Neural cell (in vitro differentiated cells): Measurements from ENCODE around the gene SHB. TPM values are rescaled to one million over a fixed set of nuclear protein-coding genes. Genes with fewer than 3 reads are reported as not detected.

ENCODE experiments used
- H2AFZ ChIP-seq: fragments of 200-600, 300-800 bp; sonication (generic), shearing (Covaris generic); 2 replicates; pipeline ENCODE4 v1.6.0; 2014; ENCODE audit warnings: low read depth, mild to moderate bottlenecking, antibody characterized with exemption, low read length, moderate library complexity
- H3F3A ChIP-seq: fragments of 200-600 bp; shearing (Covaris generic); 2 replicates; pipeline ENCODE4 v1.6.1; 2016; ENCODE audit warnings: mild to moderate bottlenecking, moderate library complexity, mixed read lengths, antibody characterized with exemption, low read length; ENCODE audit not compliant: insufficient read depth, poor library complexity, severe bottlenecking
- H3K27ac ChIP-seq: fragments of 200-600, 300-800 bp; sonication (generic), shearing (Covaris generic); 2 replicates; pipeline ENCODE4 v1.5.1; 2014; ENCODE audit warnings: mild to moderate bottlenecking, low read length, moderate library complexity
- H3K27me3 ChIP-seq: fragments of 300-800, 200-600 bp; sonication (generic), shearing (Covaris generic); 2 replicates; pipeline ENCODE4 v1.6.0; 2014; ENCODE audit warnings: mild to moderate bottlenecking, low read depth, low read length, moderate library complexity; ENCODE audit not compliant: insufficient read depth
- H3K36me3 ChIP-seq: fragments of 300-800, 200-600 bp; sonication (generic), shearing (Covaris generic); 2 replicates; pipeline ENCODE4 v1.5.1; 2014; ENCODE audit warnings: mild to moderate bottlenecking, antibody characterized with exemption, low read length, moderate library complexity; ENCODE audit not compliant: insufficient read depth
- H3K4me2 ChIP-seq: fragments of 300-800, 200-600 bp; sonication (generic), shearing (Covaris generic); 2 replicates; pipeline ENCODE4 v1.6.0; 2014; ENCODE audit warnings: mild to moderate bottlenecking, low read length
- H3K4me3 ChIP-seq: fragments of 300-800, 200-600 bp; sonication (generic), shearing (Covaris generic); 2 replicates; pipeline ENCODE4 v1.5.1; 2014; ENCODE audit warnings: mild to moderate bottlenecking, low read length, moderate library complexity
- H3K79me2 ChIP-seq: fragments of 200-600 bp; shearing (Covaris generic); replicated peaks from 2 replicates; pipeline ENCODE4 v1.6.0; 2014; ENCODE audit warnings: mild to moderate bottlenecking, low read length, moderate library complexity; ENCODE audit not compliant: insufficient read depth
- H3K9ac ChIP-seq: fragments of 300-800, 200-600 bp; sonication (generic), shearing (Covaris generic); 2 replicates; pipeline ENCODE4 v1.6.1; 2016; ENCODE audit warnings: mild to moderate bottlenecking, low read length, mixed read lengths
- H3K9me2 ChIP-seq: fragments of 200-600 bp; shearing (Covaris generic); 2 replicates; pipeline ENCODE4 v1.6.1; 2016; ENCODE audit warnings: mild to moderate bottlenecking, low read length, mixed read lengths; ENCODE audit not compliant: insufficient read depth
- H3K9me3 ChIP-seq: fragments of 200-600, 300-800 bp; sonication (generic), shearing (Covaris generic); 2 replicates; pipeline ENCODE4 v1.6.1; 2016; ENCODE audit warnings: mild to moderate bottlenecking, mixed run types, low read length, moderate library complexity, mixed read lengths
- H4K20me1 ChIP-seq: fragments of 200-600 bp; shearing (Covaris generic); 2 replicates; pipeline ENCODE4 v1.6.1; 2016; ENCODE audit warnings: mild to moderate bottlenecking, mixed run types; ENCODE audit not compliant: insufficient read depth
- EP300 ChIP-seq: fragments of 450-650 bp; conservative IDR thresholded peaks from 2 replicates; pipeline ENCODE4 v1.6.1; 2014; ENCODE audit warnings: antibody characterized with exemption, mild to moderate bottlenecking, moderate library complexity; ENCODE audit not compliant: poor library complexity, severe bottlenecking
- EZH2 ChIP-seq: fragments of 200-600, 300-800 bp; shearing (Covaris generic), sonication (generic); IDR thresholded peaks from 2 replicates; pipeline ENCODE4 v1.6.1; 2014; ENCODE audit warnings: antibody characterized with exemption, low read length, borderline replicate concordance, mild to moderate bottlenecking; ENCODE audit not compliant: insufficient read depth, poor library complexity, severe bottlenecking
- MXI1 ChIP-seq: fragments of 450-650 bp; conservative IDR thresholded peaks from 2 replicates; pipeline ENCODE4 v1.6.1; 2014; ENCODE audit warnings: antibody characterized with exemption, mild to moderate bottlenecking; ENCODE audit not compliant: poor library complexity, severe bottlenecking
- POLR2AphosphoS5 ChIP-seq: IDR thresholded peaks from 2 replicates; pipeline ENCODE4 v1.6.1; 2012
- RAD21 ChIP-seq: fragments of 450-650 bp; conservative IDR thresholded peaks from 2 replicates; pipeline ENCODE4 v1.6.1; 2014; ENCODE audit warnings: antibody characterized with exemption, mild to moderate bottlenecking, moderate library complexity
- SMC3 ChIP-seq: fragments of 450-650 bp; conservative IDR thresholded peaks from 2 replicates; pipeline ENCODE4 v1.6.1; 2014; ENCODE audit warnings: antibody characterized with exemption, mild to moderate bottlenecking, moderate library complexity; ENCODE audit not compliant: poor library complexity
- TAF1 ChIP-seq: IDR thresholded peaks from 2 replicates; pipeline ENCODE4 v1.6.1; 2012; ENCODE audit warnings: low read depth
- polyA plus RNA-seq: library from polyadenylated mRNA; depleted of rRNA; stranded (reverse); fragments of >200 nt; gene quantifications from 2 replicates; pipeline ENCODE4 v1.2.3, GENCODE V29; 2014
- TF ChIP-seq, protein P1 (sequence below): fragments of 450-650 bp; IDR thresholded peaks from 2 replicates; pipeline ENCODE4 v1.5.1; 2014; ENCODE audit warnings: antibody characterized with exemption, mild to moderate bottlenecking, moderate library complexity; ENCODE audit not compliant: poor library complexity, severe bottlenecking
- TF ChIP-seq, protein P2 (sequence below): IDR thresholded peaks from 2 replicates; pipeline ENCODE4 v1.6.1; 2012; ENCODE audit warnings: borderline replicate concordance

Gene SHB
- polyA plus RNA-seq, 1 donor from 2014 or later, result 17.5 TPM

DNA sequence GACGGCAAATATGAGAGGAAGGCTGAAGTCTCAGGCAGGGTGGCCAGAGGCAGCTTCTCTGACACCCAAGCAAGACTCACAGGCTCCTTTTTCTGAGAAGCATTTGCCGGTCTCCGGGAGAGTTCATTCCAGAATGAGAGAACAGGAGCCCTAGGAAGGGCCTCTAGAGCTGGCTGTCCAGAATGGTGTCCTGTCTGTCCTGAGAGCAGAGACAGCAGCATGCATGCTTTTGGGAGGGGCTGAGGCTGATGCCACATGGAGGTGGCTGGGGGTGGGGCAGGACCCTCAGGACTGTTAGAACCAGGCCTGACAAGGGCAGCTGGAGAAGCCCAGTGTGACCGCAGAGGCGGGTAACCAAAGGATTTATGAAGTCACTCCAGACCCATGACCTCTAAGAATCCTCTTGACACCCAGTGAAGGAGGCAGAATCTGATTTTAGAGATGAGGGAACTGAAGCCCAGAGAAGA lies 60.0 kb downstream of the SHB start:
- Histone ChIP-seq H3K9me3 (no peaks in the 10 kb centered on the region), H3K79me2 (peaks cover 42% of the 10 kb centered on the region), H3K9ac (no peak overlapping the region), H3K36me3 (no peaks in the 10 kb centered on the region), H3K4me3 (no peak overlapping the region), H4K20me1 (no peaks in the 10 kb centered on the region), H2AFZ (no peak overlapping the region), H3K27me3 (no peaks in the 10 kb centered on the region), H3K9me2 (no peaks in the 10 kb centered on the region), H3K27ac (no peak overlapping the region), H3K4me2 (no peak overlapping the region), H3F3A (no peaks in the 10 kb centered on the region)
- TF ChIP-seq EP300, result no peak
- no peak for TF ChIP-seq MXI1
- no peak for TF ChIP-seq EZH2
- TF ChIP-seq, protein P1, sequence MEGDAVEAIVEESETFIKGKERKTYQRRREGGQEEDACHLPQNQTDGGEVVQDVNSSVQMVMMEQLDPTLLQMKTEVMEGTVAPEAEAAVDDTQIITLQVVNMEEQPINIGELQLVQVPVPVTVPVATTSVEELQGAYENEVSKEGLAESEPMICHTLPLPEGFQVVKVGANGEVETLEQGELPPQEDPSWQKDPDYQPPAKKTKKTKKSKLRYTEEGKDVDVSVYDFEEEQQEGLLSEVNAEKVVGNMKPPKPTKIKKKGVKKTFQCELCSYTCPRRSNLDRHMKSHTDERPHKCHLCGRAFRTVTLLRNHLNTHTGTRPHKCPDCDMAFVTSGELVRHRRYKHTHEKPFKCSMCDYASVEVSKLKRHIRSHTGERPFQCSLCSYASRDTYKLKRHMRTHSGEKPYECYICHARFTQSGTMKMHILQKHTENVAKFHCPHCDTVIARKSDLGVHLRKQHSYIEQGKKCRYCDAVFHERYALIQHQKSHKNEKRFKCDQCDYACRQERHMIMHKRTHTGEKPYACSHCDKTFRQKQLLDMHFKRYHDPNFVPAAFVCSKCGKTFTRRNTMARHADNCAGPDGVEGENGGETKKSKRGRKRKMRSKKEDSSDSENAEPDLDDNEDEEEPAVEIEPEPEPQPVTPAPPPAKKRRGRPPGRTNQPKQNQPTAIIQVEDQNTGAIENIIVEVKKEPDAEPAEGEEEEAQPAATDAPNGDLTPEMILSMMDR, result no peak
- no peak for TF ChIP-seq RAD21
- TF ChIP-seq, protein P2, sequence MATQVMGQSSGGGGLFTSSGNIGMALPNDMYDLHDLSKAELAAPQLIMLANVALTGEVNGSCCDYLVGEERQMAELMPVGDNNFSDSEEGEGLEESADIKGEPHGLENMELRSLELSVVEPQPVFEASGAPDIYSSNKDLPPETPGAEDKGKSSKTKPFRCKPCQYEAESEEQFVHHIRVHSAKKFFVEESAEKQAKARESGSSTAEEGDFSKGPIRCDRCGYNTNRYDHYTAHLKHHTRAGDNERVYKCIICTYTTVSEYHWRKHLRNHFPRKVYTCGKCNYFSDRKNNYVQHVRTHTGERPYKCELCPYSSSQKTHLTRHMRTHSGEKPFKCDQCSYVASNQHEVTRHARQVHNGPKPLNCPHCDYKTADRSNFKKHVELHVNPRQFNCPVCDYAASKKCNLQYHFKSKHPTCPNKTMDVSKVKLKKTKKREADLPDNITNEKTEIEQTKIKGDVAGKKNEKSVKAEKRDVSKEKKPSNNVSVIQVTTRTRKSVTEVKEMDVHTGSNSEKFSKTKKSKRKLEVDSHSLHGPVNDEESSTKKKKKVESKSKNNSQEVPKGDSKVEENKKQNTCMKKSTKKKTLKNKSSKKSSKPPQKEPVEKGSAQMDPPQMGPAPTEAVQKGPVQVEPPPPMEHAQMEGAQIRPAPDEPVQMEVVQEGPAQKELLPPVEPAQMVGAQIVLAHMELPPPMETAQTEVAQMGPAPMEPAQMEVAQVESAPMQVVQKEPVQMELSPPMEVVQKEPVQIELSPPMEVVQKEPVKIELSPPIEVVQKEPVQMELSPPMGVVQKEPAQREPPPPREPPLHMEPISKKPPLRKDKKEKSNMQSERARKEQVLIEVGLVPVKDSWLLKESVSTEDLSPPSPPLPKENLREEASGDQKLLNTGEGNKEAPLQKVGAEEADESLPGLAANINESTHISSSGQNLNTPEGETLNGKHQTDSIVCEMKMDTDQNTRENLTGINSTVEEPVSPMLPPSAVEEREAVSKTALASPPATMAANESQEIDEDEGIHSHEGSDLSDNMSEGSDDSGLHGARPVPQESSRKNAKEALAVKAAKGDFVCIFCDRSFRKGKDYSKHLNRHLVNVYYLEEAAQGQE, result no peak
- no peak for TF ChIP-seq TAF1
- TF ChIP-seq POLR2AphosphoS5, result no peak
- no peak for TF ChIP-seq SMC3

DNA sequence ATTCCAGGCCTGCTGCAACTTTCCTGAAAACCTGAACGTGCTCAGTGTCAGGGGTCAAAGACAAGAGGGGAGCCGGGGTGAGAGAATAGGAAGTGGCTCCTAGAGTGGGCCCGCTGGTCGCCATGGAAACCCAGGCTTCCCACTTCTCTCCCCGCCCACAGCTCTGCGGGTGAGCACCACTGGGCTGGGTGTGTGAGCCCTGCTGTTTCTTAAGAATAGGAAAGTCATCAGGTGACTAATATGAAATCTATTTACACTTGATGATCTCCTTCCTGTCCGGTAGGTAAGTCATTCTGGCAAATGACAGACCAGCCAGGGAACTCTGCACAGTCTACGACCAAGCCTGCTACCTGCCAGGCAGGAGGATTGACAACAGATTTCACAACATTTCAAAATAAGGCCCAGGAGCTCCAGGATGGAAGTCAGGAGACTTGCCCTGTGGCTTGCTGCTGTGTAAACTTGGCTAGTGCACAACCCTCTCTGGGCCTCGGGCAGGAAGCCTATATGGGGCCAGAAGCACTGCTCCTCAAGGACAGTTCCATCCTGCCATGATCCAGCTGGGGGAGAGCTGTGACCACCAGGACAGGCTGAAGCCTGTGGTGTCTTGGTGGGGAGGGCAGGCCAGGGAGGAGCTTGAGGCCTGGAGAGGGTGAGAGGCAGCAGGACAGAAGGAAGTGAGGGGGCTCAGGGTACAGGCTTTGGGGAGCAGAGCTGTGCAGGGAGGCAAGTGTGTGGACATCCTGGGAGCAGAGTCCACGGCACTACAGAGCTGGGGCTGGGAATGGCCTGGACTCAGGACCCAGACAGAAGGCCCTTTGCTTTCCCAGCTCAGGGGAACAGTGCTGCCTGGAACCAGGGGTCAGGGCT lies 60.6 kb downstream of the SHB start:
- H3K9me3 ChIP-seq, result no peaks in the 10 kb centered on the region
- H4K20me1 ChIP-seq, result no peaks in the 10 kb centered on the region
- H3K9ac ChIP-seq, result no peak overlapping the region
- TF ChIP-seq, protein P1, result no peak
- no peak for TF ChIP-seq TAF1
- TF ChIP-seq EP300, result peak; percentile 52
- no peak for TF ChIP-seq MXI1
- TF ChIP-seq, protein P2, result no peak
- H2AFZ ChIP-seq, result no peak overlapping the region
- no peak overlapping the region for H3K4me3 ChIP-seq
- no peaks in the 10 kb centered on the region for H3K9me2 ChIP-seq
- H3K27me3 ChIP-seq, result no peaks in the 10 kb centered on the region
- no peak overlapping the region for H3K27ac ChIP-seq
- peaks cover 46% of the 10 kb centered on the region for H3K79me2 ChIP-seq
- H3F3A ChIP-seq, result no peaks in the 10 kb centered on the region
- H3K36me3 ChIP-seq, result no peaks in the 10 kb centered on the region
- no peak overlapping the region for H3K4me2 ChIP-seq
